ENCODE data around the gene CFAP99.

CFAP99 gene

DNA sequence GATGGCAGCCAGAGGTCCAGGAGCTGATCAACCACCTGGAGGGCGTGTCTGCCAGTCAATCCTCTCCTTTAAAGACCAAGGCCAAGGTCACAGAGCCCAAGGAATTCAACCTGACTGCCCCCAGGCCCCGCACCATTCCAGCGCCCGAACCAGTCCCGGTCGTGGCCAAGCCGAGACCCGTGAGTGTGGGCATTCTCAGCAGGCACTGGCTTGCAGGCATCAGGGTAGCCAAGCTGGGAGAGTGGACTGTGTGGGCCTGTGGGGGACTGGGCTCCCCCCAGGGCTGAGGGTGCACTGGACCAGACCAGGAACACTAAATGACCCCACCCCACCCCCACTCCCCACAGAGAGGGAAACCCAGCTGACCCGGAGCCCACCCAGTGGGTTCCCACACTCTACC lies 26.4 kb downstream of the CFAP99 start:
- Histone ChIP-seq H3K9me3 (ENCODE audit: insufficient read depth, low read depth, low read length) (no peaks in the 10 kb centered on the region), H3K4me3 (ENCODE audit: low read length, poor library complexity, severe bottlenecking) (no peak overlapping the region), H3F3A (ENCODE audit: low read depth) (no peaks in the 10 kb centered on the region), H2AFZ (ENCODE audit: low read length) (no peak overlapping the region), H3K9ac (ENCODE audit: low read depth, low read length, poor library complexity, severe bottlenecking) (no peak overlapping the region), H3K9me2 (replicated peaks; ENCODE audit: low read depth, low read length) (no peaks in the 10 kb centered on the region), H3K27me3 (ENCODE audit: insufficient read depth, low read length, poor library complexity, severe bottlenecking) (no peaks in the 10 kb centered on the region), H3K79me2 (ENCODE audit: insufficient read depth, low read length) (no peaks in the 10 kb centered on the region), H3K4me1 (ENCODE audit: insufficient read depth, low read length, poor library complexity, severe bottlenecking) (peaks cover 8% of the 10 kb centered on the region), H3K36me3 (ENCODE audit: insufficient read depth, low read length) (no peaks in the 10 kb centered on the region), H4K20me1 (ENCODE audit: insufficient read depth, low read length, poor library complexity, severe bottlenecking) (no peaks in the 10 kb centered on the region), H3K4me2 (ENCODE audit: low read depth, low read length, poor library complexity, severe bottlenecking) (no peak overlapping the region)
- TF ChIP-seq EZH2phosphoT487 (IDR thresholded peaks at IDR 0.05; ENCODE audit: borderline replicate concordance): no peak
- TF ChIP-seq, protein P1, sequence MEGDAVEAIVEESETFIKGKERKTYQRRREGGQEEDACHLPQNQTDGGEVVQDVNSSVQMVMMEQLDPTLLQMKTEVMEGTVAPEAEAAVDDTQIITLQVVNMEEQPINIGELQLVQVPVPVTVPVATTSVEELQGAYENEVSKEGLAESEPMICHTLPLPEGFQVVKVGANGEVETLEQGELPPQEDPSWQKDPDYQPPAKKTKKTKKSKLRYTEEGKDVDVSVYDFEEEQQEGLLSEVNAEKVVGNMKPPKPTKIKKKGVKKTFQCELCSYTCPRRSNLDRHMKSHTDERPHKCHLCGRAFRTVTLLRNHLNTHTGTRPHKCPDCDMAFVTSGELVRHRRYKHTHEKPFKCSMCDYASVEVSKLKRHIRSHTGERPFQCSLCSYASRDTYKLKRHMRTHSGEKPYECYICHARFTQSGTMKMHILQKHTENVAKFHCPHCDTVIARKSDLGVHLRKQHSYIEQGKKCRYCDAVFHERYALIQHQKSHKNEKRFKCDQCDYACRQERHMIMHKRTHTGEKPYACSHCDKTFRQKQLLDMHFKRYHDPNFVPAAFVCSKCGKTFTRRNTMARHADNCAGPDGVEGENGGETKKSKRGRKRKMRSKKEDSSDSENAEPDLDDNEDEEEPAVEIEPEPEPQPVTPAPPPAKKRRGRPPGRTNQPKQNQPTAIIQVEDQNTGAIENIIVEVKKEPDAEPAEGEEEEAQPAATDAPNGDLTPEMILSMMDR (conservative IDR thresholded peaks at IDR 0.05; ENCODE audit: low read length): no peak

DNA sequence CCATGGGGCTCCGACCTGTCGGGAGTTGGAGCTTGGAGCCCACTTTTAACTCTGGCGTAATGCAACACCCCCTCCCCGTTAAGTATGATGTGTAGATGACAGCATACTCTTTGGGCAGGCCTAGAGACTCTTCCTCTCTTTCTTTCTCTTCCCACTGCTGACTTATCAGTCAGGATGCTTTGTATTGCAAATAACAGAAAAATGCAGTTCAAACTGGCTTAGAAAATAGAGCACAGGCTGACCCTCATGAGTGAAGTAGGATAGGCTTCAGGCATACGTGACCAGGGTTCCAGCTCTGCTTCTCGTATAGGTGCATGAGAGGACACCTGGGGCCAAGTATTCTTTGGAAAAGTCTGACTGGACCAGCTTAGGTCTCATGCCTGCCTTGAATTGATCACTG lies 26.8 kb downstream of the CFAP99 start:
- H4K20me1 ChIP-seq (ENCODE audit: insufficient read depth, low read length, poor library complexity, severe bottlenecking): no peaks in the 10 kb centered on the region
- no peaks in the 10 kb centered on the region for H3K27me3 ChIP-seq (ENCODE audit: insufficient read depth, low read length, poor library complexity, severe bottlenecking)
- TF ChIP-seq, protein P1 (conservative IDR thresholded peaks at IDR 0.05; ENCODE audit: low read length): no peak
- TF ChIP-seq EZH2phosphoT487 (IDR thresholded peaks at IDR 0.05; ENCODE audit: borderline replicate concordance): no peak

DNA sequence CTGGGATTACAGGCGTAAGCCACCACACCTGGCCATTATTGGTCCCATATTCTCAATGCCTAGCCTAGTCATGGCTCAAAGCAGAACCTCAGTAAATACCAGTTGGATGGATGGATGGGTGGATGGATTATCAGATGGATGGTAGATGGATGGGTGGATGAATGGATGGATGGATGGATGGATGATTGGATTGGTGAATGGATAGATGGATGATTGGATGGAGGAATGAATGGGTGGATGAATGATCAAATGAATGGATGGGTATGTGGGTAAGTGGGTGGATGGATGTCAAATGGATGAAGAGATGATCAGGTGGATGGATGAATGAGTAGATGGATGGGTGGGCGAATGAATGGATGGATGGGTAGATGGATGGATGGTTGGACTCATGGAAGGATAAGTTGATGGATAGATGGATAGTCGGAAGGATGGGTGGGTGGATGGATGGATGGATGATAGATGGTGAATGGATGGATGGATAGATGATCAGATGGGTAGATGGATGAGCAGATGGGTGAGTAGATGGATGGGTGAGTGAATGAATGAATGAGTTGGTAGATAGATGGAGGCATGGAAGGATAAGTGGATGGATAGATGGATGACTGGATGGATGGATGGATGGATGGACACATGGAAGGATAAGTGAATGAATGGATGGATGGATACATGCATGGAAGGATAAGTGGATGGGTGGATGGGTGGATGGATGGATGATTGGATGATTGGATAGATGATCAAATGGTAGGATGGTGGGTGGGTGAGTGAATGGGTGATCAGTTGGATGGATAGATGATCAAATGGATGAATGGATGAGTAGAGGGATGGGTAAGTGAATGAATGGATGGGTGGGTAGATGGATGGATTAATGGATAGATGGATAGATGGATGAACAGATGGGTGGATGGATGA lies 28.2 kb downstream of the CFAP99 start:
- Histone ChIP-seq H3K9me2 (replicated peaks; ENCODE audit: low read depth, low read length) (no peaks in the 10 kb centered on the region), H3K36me3 (ENCODE audit: insufficient read depth, low read length) (no peaks in the 10 kb centered on the region), H3K27me3 (ENCODE audit: insufficient read depth, low read length, poor library complexity, severe bottlenecking) (no peaks in the 10 kb centered on the region), H3K4me2 (ENCODE audit: low read depth, low read length, poor library complexity, severe bottlenecking) (no peak overlapping the region), H3K79me2 (ENCODE audit: insufficient read depth, low read length) (no peaks in the 10 kb centered on the region), H4K20me1 (ENCODE audit: insufficient read depth, low read length, poor library complexity, severe bottlenecking) (no peaks in the 10 kb centered on the region), H3K4me1 (ENCODE audit: insufficient read depth, low read length, poor library complexity, severe bottlenecking) (peaks cover 2% of the 10 kb centered on the region), H3K4me3 (ENCODE audit: low read length, poor library complexity, severe bottlenecking) (no peak overlapping the region), H2AFZ (ENCODE audit: low read length) (no peak overlapping the region), H3F3A (ENCODE audit: low read depth) (no peaks in the 10 kb centered on the region), H3K9me3 (ENCODE audit: insufficient read depth, low read depth, low read length) (no peaks in the 10 kb centered on the region), H3K9ac (ENCODE audit: low read depth, low read length, poor library complexity, severe bottlenecking) (no peak overlapping the region)
- TF ChIP-seq, protein P1 (conservative IDR thresholded peaks at IDR 0.05; ENCODE audit: low read length): no peak
- TF ChIP-seq EZH2phosphoT487 (IDR thresholded peaks at IDR 0.05; ENCODE audit: borderline replicate concordance): no peak

More for the DNA sequence above, 26.8 kb downstream of the CFAP99 start:
- no peak overlapping the region for H3K4me2 ChIP-seq (ENCODE audit: low read depth, low read length, poor library complexity, severe bottlenecking)
- H3K4me3 ChIP-seq (ENCODE audit: low read length, poor library complexity, severe bottlenecking): no peak overlapping the region
- no peak overlapping the region for H2AFZ ChIP-seq (ENCODE audit: low read length)
- no peaks in the 10 kb centered on the region for H3K9me2 ChIP-seq (replicated peaks; ENCODE audit: low read depth, low read length)
- no peaks in the 10 kb centered on the region for H3F3A ChIP-seq (ENCODE audit: low read depth)
- H3K36me3 ChIP-seq (ENCODE audit: insufficient read depth, low read length): no peaks in the 10 kb centered on the region
- peaks cover 8% of the 10 kb centered on the region for H3K4me1 ChIP-seq (ENCODE audit: insufficient read depth, low read length, poor library complexity, severe bottlenecking)
- H3K9me3 ChIP-seq (ENCODE audit: insufficient read depth, low read depth, low read length): no peaks in the 10 kb centered on the region
- no peak overlapping the region for H3K9ac ChIP-seq (ENCODE audit: low read depth, low read length, poor library complexity, severe bottlenecking)
- no peaks in the 10 kb centered on the region for H3K79me2 ChIP-seq (ENCODE audit: insufficient read depth, low read length)
